NCI-H128 (cell line): ENCODE data around the gene POLR2F.

Source experiments
- DNase-seq: peaks from one replicate; lab custom pipeline; 2025; ENCODE audit not compliant: unreplicated experiment; lab: John Stamatoyannopoulos, UW

The POLR2F gene

GRCh38 chr22:37981282-37982011 is 27.9 kb downstream of the POLR2F start:
- no peak for DNase-seq

GRCh38 chr22:37982151-37982785 is 28.8 kb downstream of the POLR2F start:
- no peak for DNase-seq

- no peak for DNase-seq
These were observed 29.7 kb downstream of the POLR2F start for GRCh38 chr22:37982938-37983859.

- no peak for DNase-seq
These were observed 30.6 kb downstream of the POLR2F start, which contains the start of gene SOX10 for GRCh38 chr22:37983860-37984791. Gene SOX10, minus strand, starts transcription at chr22:37984555. Its CDS starts 771 bp downstream, at chr22:37983784.

GRCh38 chr22:37985050-37985585 is 31.6 kb downstream of the POLR2F start:
- DNase-seq = no peak

- DNase-seq = no peak
These were observed 32.3 kb downstream of the POLR2F start for GRCh38 chr22:37985751-37986281.

- DNase-seq = no peak
These were observed 32.9 kb downstream of the POLR2F start for GRCh38 chr22:37986371-37986770.

GRCh38 chr22:37989146-37990045 is 35.9 kb downstream of the POLR2F start:
- no peak for DNase-seq

- DNase-seq = no peak
These were observed 36.8 kb downstream of the POLR2F start for GRCh38 chr22:37990301-37990700.

GRCh38 chr22:37990862-37991261 is 37.4 kb downstream of the POLR2F start:
- DNase-seq = no peak

GRCh38 chr22:37991731-37992442 is 38.4 kb downstream of the POLR2F start:
- no peak for DNase-seq

- no peak for DNase-seq
These were observed 40.5 kb downstream of the POLR2F start for GRCh38 chr22:37994049-37994448.

- DNase-seq = no peak
These were observed 41.5 kb downstream of the POLR2F start for GRCh38 chr22:37994982-37995381.

- no peak for DNase-seq
These were observed 42.0 kb downstream of the POLR2F start for GRCh38 chr22:37995460-37995859.

- DNase-seq = no peak
These were observed 42.6 kb downstream of the POLR2F start for GRCh38 chr22:37996079-37996478.

- no peak for DNase-seq
These were observed 43.2 kb downstream of the POLR2F start for GRCh38 chr22:37996515-37997246.

- no peak for DNase-seq
These were observed 45.0 kb downstream of the POLR2F start for GRCh38 chr22:37998543-37998942.

GRCh38 chr22:37999236-37999635 is 45.7 kb downstream of the POLR2F start:
- DNase-seq = no peak
